ES-I3 (cell line): ENCODE results near the gene MPC1.

ENCODE experiments used
- H3K36me3 ChIP-seq: 2 replicates; pipeline ENCODE4 v1.6.1; 2013; ENCODE audit warnings: mild to moderate bottlenecking, low read length, control low read depth, moderate library complexity; ENCODE audit not compliant: insufficient read depth
- H3K4me1 ChIP-seq: 2 replicates; pipeline ENCODE4 v1.6.1; 2013; ENCODE audit warnings: mild to moderate bottlenecking, control low read depth, low read length; ENCODE audit not compliant: insufficient read depth
- H3K9ac ChIP-seq: 2 replicates; pipeline ENCODE4 v1.6.1; 2013; ENCODE audit warnings: low read depth, mild to moderate bottlenecking, low read length, moderate library complexity
- H3K9me3 ChIP-seq: 2 replicates; pipeline ENCODE4 v1.6.1; 2013; ENCODE audit warnings: mild to moderate bottlenecking, low read length, moderate library complexity; ENCODE audit not compliant: control insufficient read depth, insufficient read depth

MPC1 gene

DNA sequence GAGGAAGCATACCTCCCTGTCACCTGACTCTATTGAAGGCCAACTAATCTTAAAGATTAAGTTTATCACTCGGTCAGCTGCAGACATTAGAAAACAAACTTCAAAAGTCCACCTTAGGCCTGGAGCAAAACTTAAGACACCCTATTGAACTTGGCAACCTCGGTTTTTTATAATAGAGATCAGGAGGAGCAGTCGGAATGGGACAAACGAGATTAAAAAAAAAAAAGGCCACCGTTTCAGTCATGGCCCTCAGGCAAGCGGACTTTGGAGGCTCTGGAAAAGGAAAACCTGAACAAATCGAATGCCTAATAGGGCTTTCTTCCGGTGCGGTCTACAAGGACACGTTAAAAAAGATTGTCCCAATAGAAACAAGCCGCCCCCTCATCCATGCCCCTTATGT lies 67.3 kb downstream of the MPC1 start:
- Histone ChIP-seq H3K4me1 (peaks cover 3% of the 10 kb centered on the region; the same call in 1 of the 2 replicates), H3K36me3 (no peaks in the 10 kb centered on the region; the same call in 1 of the 2 replicates), H3K9me3 (no peaks in the 10 kb centered on the region), H3K9ac (no peak overlapping the region)
